AG04450 (cell line): Measurements from ENCODE around the gene GUCD1. TPM values are rescaled to one million over a fixed set of nuclear protein-coding genes. Genes with fewer than 3 reads are reported as not detected.

ENCODE experiments used
- CTCF ChIA-PET: fragments of 300-600, 350-600 bp; formaldehyde crosslinking; extraction: SDS; loops from one replicate; lab custom pipeline; 2022; ENCODE audit warnings: antibody characterized with exemption, inconsistent platforms; lab: Charles Lee
- POLR2A ChIA-PET: fragments of 350-600 bp; formaldehyde crosslinking; extraction: SDS; loops from one replicate; lab custom pipeline; 2021; ENCODE audit warnings: antibody characterized with exemption, inconsistent platforms; lab: Yijun Ruan, JAX
- DNase-seq: peaks from one replicate; pipeline ENCODE4 v3.0.0-alpha.2; 2011; ENCODE audit warnings: low read depth, low spot score
- H3K27ac ChIP-seq: one replicate; pipeline ENCODE4 v1.5.1; 2012; ENCODE audit warnings: low read depth, low read length, control low read depth
- H3K27me3 ChIP-seq: one replicate; pipeline ENCODE4 v1.6.0; 2012; ENCODE audit warnings: low read length; ENCODE audit not compliant: control insufficient read depth, insufficient read depth
- H3K4me3 ChIP-seq: 2 replicates; pipeline ENCODE4 v1.5.1; 2011; ENCODE audit warnings: mild to moderate bottlenecking, low read depth, low read length, control low read depth
- H3K9me3 ChIP-seq: 2 replicates; pipeline ENCODE4 v1.5.1; 2012; ENCODE audit warnings: low read length; ENCODE audit not compliant: control insufficient read depth, insufficient read depth
- CTCF ChIP-seq: IDR thresholded peaks from 2 replicates; pipeline ENCODE4 v1.5.1; 2011; ENCODE audit warnings: low read depth, low read length, control low read depth, inconsistent platforms
- polyA plus RNA-seq: library from polyadenylated mRNA; depleted of rRNA; stranded (reverse); fragments of >200 nt; gene quantifications from 2 replicates; pipeline ENCODE4 v1.2.3, GENCODE V29; 2011; rRNA removed

The GUCD1 gene
- polyA plus RNA-seq, 1 experiment: 52.1 TPM

DNA sequence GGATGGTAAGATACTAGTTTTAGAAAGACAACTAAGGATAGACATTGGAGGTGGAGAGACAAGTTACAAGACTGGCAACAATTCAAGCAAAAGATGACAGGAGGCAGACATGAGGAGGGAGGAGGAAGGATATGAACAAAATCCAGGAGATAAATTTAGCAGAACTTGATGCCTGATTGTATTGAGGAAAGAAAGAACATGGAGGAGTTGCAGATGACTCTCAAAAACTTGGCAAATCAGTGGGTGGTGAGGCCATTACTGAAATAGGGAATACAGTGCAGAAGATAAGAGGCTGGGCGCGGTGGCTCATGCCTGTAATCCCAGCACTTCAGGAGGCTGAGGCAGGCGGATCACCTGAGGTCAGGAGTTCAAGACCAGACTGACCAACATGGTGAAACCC is 62.5 kb downstream of the GUCD1 start:
- no peak for TF ChIP-seq CTCF
- no peak overlapping the region for H3K4me3 ChIP-seq
- no peak for DNase-seq
- peaks cover 8% of the 10 kb centered on the region for H3K9me3 ChIP-seq
- ChIA-PET CTCF (no interaction called here), POLR2A (no interaction called here)
- peaks cover 34% of the 10 kb centered on the region for H3K27me3 ChIP-seq
- no peak overlapping the region for H3K27ac ChIP-seq

Other genes with a start within 250 kb of the GUCD1 start
- 0.16 and 0.19 TPM in 2 replicates for gene ADORA2A, start 127.5 kb downstream of the GUCD1 start, polyA plus RNA-seq
- gene UPB1, start 59.8 kb downstream of the GUCD1 start, polyA plus RNA-seq: not detected in 2 replicates
- gene SNRPD3, start 861 bp upstream of the GUCD1 start, polyA plus RNA-seq: 187 and 238 TPM in 2 replicates
- 5.2 and 7.1 TPM in 2 replicates for gene LRRC75B, start 37.9 kb upstream of the GUCD1 start, polyA plus RNA-seq
- gene GGT1, start 48.1 kb upstream of the GUCD1 start, polyA plus RNA-seq: 4.8 and 5.0 TPM in 2 replicates
- 0.02 TPM in 1 of 2 replicates, not detected in the other for gene PIWIL3, start 219.6 kb upstream of the GUCD1 start, polyA plus RNA-seq